Keratinocyte (primary cell): Measurements from ENCODE around the gene SLC2A9. TPM values are rescaled to one million over a fixed set of nuclear protein-coding genes. Genes with fewer than 3 reads are reported as not detected.

Experiments used
- DNase-seq: peaks from one replicate; pipeline ENCODE4 v3.0.0-alpha.2; 2011; ENCODE audit warnings: low read depth, missing footprints, low spot score
- FAIRE-seq: peaks from 2 replicates; lab custom pipeline; 2011; peaks lifted over from hg19 to GRCh38; lab: Jason Lieb, UNC
- H2AFZ ChIP-seq: 2 replicates; pipeline ENCODE4 v1.6.0; 2012; ENCODE audit warnings: low read length, control low read depth, inconsistent platforms; ENCODE audit not compliant: control insufficient read depth
- H3K27ac ChIP-seq: 2 replicates; pipeline ENCODE4 v1.5.1; 2011; ENCODE audit warnings: low read length; ENCODE audit not compliant: control insufficient read depth, insufficient read depth
- H3K27me3 ChIP-seq: 3 replicates; pipeline ENCODE4 v1.6.0; 2011; ENCODE audit warnings: low read length; ENCODE audit not compliant: control insufficient read depth, insufficient read depth; ENCODE audit errors: extremely low read depth
- H3K36me3 ChIP-seq, 2 experiments: 2 replicates in 1 of 2; 3 replicates in 1 of 2; pipeline ENCODE4 v1.5.1; 2011; ENCODE audit warnings: low read length in 2 of 2, mild to moderate bottlenecking in 1 of 2; ENCODE audit not compliant: control insufficient read depth in 2 of 2, insufficient read depth in 2 of 2; ENCODE audit errors: extremely low read depth in 1 of 2
- H3K4me1 ChIP-seq: 3 replicates; pipeline ENCODE4 v1.5.1; 2011; ENCODE audit warnings: low read length; ENCODE audit not compliant: control insufficient read depth, insufficient read depth; ENCODE audit errors: extremely low read depth
- H3K4me2 ChIP-seq: 3 replicates; pipeline ENCODE4 v1.6.0; 2011; ENCODE audit warnings: low read depth, low read length; ENCODE audit not compliant: control insufficient read depth, insufficient read depth; ENCODE audit errors: extremely low read depth
- H3K4me3 ChIP-seq, 3 experiments: fragments of 200-600 bp in 1 of 3; sonication (generic) in 1 of 3; 2 replicates in 2 of 3; 3 replicates in 1 of 3; pipeline ENCODE4 v1.5.1; 2011 to 2016; ENCODE audit warnings: low read length in 3 of 3, mild to moderate bottlenecking in 3 of 3, control low read depth in 2 of 3, inconsistent platforms in 1 of 3, low read depth in 1 of 3, mixed read lengths in 1 of 3, mixed run types in 1 of 3, moderate library complexity in 1 of 3; ENCODE audit not compliant: control insufficient read depth in 2 of 3, insufficient read depth in 2 of 3; ENCODE audit errors: extremely low read depth in 1 of 3
- H3K79me2 ChIP-seq: 2 replicates; pipeline ENCODE4 v1.6.0; 2012; ENCODE audit warnings: low read length; ENCODE audit not compliant: control insufficient read depth, insufficient read depth
- H3K9ac ChIP-seq: 3 replicates; pipeline ENCODE4 v1.6.0; 2011; ENCODE audit warnings: low read length; ENCODE audit not compliant: control insufficient read depth, insufficient read depth; ENCODE audit errors: extremely low read depth
- H3K9me1 ChIP-seq: 3 replicates; pipeline ENCODE4 v1.6.0; 2011; ENCODE audit warnings: low read length; ENCODE audit not compliant: control insufficient read depth, insufficient read depth; ENCODE audit errors: extremely low read depth
- H3K9me3 ChIP-seq: 2 replicates; pipeline ENCODE4 v1.5.1; 2012; ENCODE audit warnings: low read depth, low read length; ENCODE audit not compliant: control insufficient read depth
- H4K20me1 ChIP-seq: 3 replicates; pipeline ENCODE4 v1.6.0; 2011; ENCODE audit warnings: low read length; ENCODE audit not compliant: control insufficient read depth, insufficient read depth; ENCODE audit errors: extremely low read depth
- EZH2 ChIP-seq: IDR thresholded peaks from one replicate; pipeline ENCODE4 v1.6.1; 2012; ENCODE audit warnings: inconsistent platforms, mild to moderate bottlenecking, low read length, moderate library complexity
- dilution Hi-C: fragments of 300-500 bp; cut with MboI; formaldehyde crosslinking; loops from one replicate; pipeline ENCODE4 v1.7.0; 2020; ENCODE audit warnings: low sequenced_read_pairs; ENCODE audit not compliant: extremely low pct_ligation_motif_present
- polyA plus RNA-seq, 5 experiments: library from polyadenylated mRNA; depleted of rRNA in 3 of 5; stranded (reverse) in 3 of 5; stranded (forward) in 1 of 5; unstranded in 1 of 5; fragments of >200 nt; gene quantifications; 1 replicate in 1 of 5; 2 replicates in 3 of 5; 3 replicates in 1 of 5; pipeline versions ENCODE4 v1.2.1 to v1.2.3, GENCODE V29; 2011 to 2012; ENCODE audit warnings: missing spikeins in 2 of 5, low read depth in 1 of 5, low replicate concordance in 1 of 5
- TF ChIP-seq, protein P1 (sequence below), 3 experiments: IDR thresholded peaks in 1 of 3; conservative IDR thresholded peaks in 1 of 3; optimal IDR thresholded peaks in 1 of 3; 2 replicates in 2 of 3; 3 replicates in 1 of 3; pipeline versions ENCODE3 to v1.5.1; 2011; ENCODE audit warnings: low read length in 3 of 3, mild to moderate bottlenecking in 3 of 3, moderate library complexity in 2 of 3, control low read depth in 1 of 3, inconsistent platforms in 1 of 3; ENCODE audit not compliant: insufficient read depth in 2 of 3; ENCODE audit errors: extremely low read depth in 1 of 3

Gene SLC2A9
- polyA plus RNA-seq, 1 donor (not counting 4 experiments of a cell fraction or from before 2014, with no cell fraction given), result 37.3 TPM

- H3K9me3 ChIP-seq, result peaks cover under 1% of the 10 kb centered on the region
- DNase-seq, result no peak
- H3K4me1 ChIP-seq, result no peaks in the 10 kb centered on the region
- H3K4me3 ChIP-seq, result no peak overlapping the region
- H3K9me1 ChIP-seq, result peaks cover 3% of the 10 kb centered on the region
- H3K27me3 ChIP-seq, result no peaks in the 10 kb centered on the region
- no peak overlapping the region for H3K27ac ChIP-seq
- no peaks in the 10 kb centered on the region for H4K20me1 ChIP-seq
- no peak for FAIRE-seq
- H3K79me2 ChIP-seq, result no peaks in the 10 kb centered on the region
- dilution Hi-C loops, result no loop called here
- no peak overlapping the region for H3K4me2 ChIP-seq
- TF ChIP-seq, protein P1, sequence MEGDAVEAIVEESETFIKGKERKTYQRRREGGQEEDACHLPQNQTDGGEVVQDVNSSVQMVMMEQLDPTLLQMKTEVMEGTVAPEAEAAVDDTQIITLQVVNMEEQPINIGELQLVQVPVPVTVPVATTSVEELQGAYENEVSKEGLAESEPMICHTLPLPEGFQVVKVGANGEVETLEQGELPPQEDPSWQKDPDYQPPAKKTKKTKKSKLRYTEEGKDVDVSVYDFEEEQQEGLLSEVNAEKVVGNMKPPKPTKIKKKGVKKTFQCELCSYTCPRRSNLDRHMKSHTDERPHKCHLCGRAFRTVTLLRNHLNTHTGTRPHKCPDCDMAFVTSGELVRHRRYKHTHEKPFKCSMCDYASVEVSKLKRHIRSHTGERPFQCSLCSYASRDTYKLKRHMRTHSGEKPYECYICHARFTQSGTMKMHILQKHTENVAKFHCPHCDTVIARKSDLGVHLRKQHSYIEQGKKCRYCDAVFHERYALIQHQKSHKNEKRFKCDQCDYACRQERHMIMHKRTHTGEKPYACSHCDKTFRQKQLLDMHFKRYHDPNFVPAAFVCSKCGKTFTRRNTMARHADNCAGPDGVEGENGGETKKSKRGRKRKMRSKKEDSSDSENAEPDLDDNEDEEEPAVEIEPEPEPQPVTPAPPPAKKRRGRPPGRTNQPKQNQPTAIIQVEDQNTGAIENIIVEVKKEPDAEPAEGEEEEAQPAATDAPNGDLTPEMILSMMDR (optimal IDR thresholded peaks at IDR 0.05 in 1 of 3, IDR thresholded peaks at IDR 0.05 in 1 of 3, conservative IDR thresholded peaks at IDR 0.05 in 1 of 3; ENCODE audit: extremely low read depth in 1 of 3, insufficient read depth in 2 of 3, low read length in 3 of 3), result no peak
- TF ChIP-seq EZH2, result no peak
- no peak overlapping the region for H2AFZ ChIP-seq
- H3K9ac ChIP-seq, result no peak overlapping the region
- peaks cover 4% of the 10 kb centered on the region in 2 experiments for H3K36me3 ChIP-seq
Observed at GRCh38 chr4:9964879-9965278, 56.4 kb downstream of the SLC2A9 start.

- Histone ChIP-seq H3K9ac (no peak overlapping the region), H3K79me2 (no peaks in the 10 kb centered on the region), H4K20me1 (no peaks in the 10 kb centered on the region), H3K27me3 (no peaks in the 10 kb centered on the region), H3K27ac (no peak overlapping the region), H3K4me1 (no peaks in the 10 kb centered on the region), H3K9me3 (no peaks in the 10 kb centered on the region), H3K9me1 (peaks cover 3% of the 10 kb centered on the region), H3K4me2 (no peak overlapping the region), H2AFZ (no peak overlapping the region), H3K36me3 (peaks cover 4 to 6% of the 10 kb centered on the region in 2 experiments), H3K4me3 (no peak overlapping the region)
- FAIRE-seq, result no peak
- TF ChIP-seq EZH2, result no peak
- TF ChIP-seq, protein P1 (optimal IDR thresholded peaks at IDR 0.05 in 1 of 3, IDR thresholded peaks at IDR 0.05 in 1 of 3, conservative IDR thresholded peaks at IDR 0.05 in 1 of 3; ENCODE audit: extremely low read depth in 1 of 3, insufficient read depth in 2 of 3, low read length in 3 of 3), result no peak
- DNase-seq, result no peak
- dilution Hi-C loops, result no loop called here
Observed at GRCh38 chr4:9963328-9963727, 58.0 kb downstream of the SLC2A9 start.
